Naive thymus-derived CD4-positive, alpha-beta T cell (primary cell): Measurements from ENCODE around the gene TUBB2B. TPM values are rescaled to one million over a fixed set of nuclear protein-coding genes. Genes with fewer than 3 reads are reported as not detected.
"Not testable (repeated sequence)": the region's sequence is repeated elsewhere in the genome, so short reads cannot be mapped to it uniquely, and the experiment has no call there.

Experiments
- ATAC-seq: fragments of 150-1000 bp; cut with Tn5 transposase; 2 replicates; pipeline ENCODE4 v1.10.0; 2021; ENCODE audit warnings: mild to moderate bottlenecking, moderate library complexity
- CTCF ChIA-PET: fragments of 350-600 bp; sonication (Branson Sonifier 250); formaldehyde crosslinking; loops from one replicate; lab custom pipeline; 2021; ENCODE audit warnings: antibody characterized with exemption; lab: Charles Lee
- POLR2A ChIA-PET: fragments of 350-600 bp; sonication (Branson Sonifier 250); formaldehyde crosslinking; loops from one replicate; lab custom pipeline; 2021; ENCODE audit warnings: antibody characterized with exemption, inconsistent platforms; lab: Charles Lee
- DNase-seq, 9 donors: peaks; one replicate each; pipeline versions ENCODE4 v3.0.0 to v3.0.0-alpha.2; 2020 to 2022; ENCODE audit warnings: mixed read lengths in 1 of 9
- H3K27ac ChIP-seq: one replicate; pipeline ENCODE4 v1.7.0; 2013; ENCODE audit warnings: mild to moderate bottlenecking, low read depth, low read length, moderate library complexity
- H3K27me3 ChIP-seq, 2 donors: one replicate each; pipeline ENCODE4 v1.7.0; 2013; ENCODE audit warnings: low read length in 2 of 2, mild to moderate bottlenecking in 2 of 2, moderate library complexity in 2 of 2; ENCODE audit not compliant: control insufficient read depth in 2 of 2, insufficient read depth in 2 of 2
- H3K36me3 ChIP-seq, 3 experiments: 1 replicate in 2 of 3; 2 replicates in 1 of 3; pipeline ENCODE4 v1.7.0; 2013; ENCODE audit warnings: low read length in 3 of 3, mild to moderate bottlenecking in 3 of 3, moderate library complexity in 1 of 3; ENCODE audit not compliant: insufficient read depth in 3 of 3, control insufficient read depth in 2 of 3
- H3K4me1 ChIP-seq, 2 donors: one replicate each; pipeline ENCODE4 v1.7.0; 2013; ENCODE audit warnings: low read length in 2 of 2, mild to moderate bottlenecking in 2 of 2, moderate library complexity in 1 of 2; ENCODE audit not compliant: control insufficient read depth in 2 of 2, insufficient read depth in 2 of 2
- H3K4me3 ChIP-seq: 2 replicates; pipeline ENCODE4 v1.7.0; 2013; ENCODE audit warnings: mild to moderate bottlenecking, low read length
- H3K9me3 ChIP-seq, 3 experiments: 1 replicate in 2 of 3; 2 replicates in 1 of 3; pipeline ENCODE4 v1.7.0; 2013; ENCODE audit warnings: low read length in 3 of 3; ENCODE audit not compliant: control insufficient read depth in 2 of 3
- H3K27ac Mint-ChIP-seq, 9 donors: one replicate each; pipeline ENCODE4 v1.8.0; 2020 to 2022; ENCODE audit warnings: mixed read lengths in 9 of 9, mild to moderate bottlenecking in 8 of 9, moderate library complexity in 5 of 9, inconsistent platforms in 2 of 9
- H3K27me3 Mint-ChIP-seq, 5 donors: one replicate each; pipeline ENCODE4 v1.8.0; 2021 to 2022; ENCODE audit warnings: mixed read lengths in 5 of 5, mild to moderate bottlenecking in 1 of 5
- H3K36me3 Mint-ChIP-seq, 5 donors: one replicate each; pipeline ENCODE4 v1.8.0; 2020 to 2022; ENCODE audit warnings: mixed read lengths in 5 of 5, mild to moderate bottlenecking in 3 of 5, inconsistent platforms in 1 of 5
- H3K4me1 Mint-ChIP-seq, 7 donors: one replicate each; pipeline ENCODE4 v1.8.0; 2020 to 2022; ENCODE audit warnings: mixed read lengths in 7 of 7, mild to moderate bottlenecking in 3 of 7, inconsistent platforms in 1 of 7
- H3K4me3 Mint-ChIP-seq, 10 donors: one replicate each; pipeline ENCODE4 v1.8.0; 2020 to 2022; ENCODE audit warnings: mild to moderate bottlenecking in 10 of 10, mixed read lengths in 10 of 10, moderate library complexity in 6 of 10, inconsistent platforms in 2 of 10
- H3K9me3 Mint-ChIP-seq, 11 donors: one replicate each; pipeline ENCODE4 v1.8.0; 2020 to 2022; ENCODE audit warnings: mixed read lengths in 11 of 11, mild to moderate bottlenecking in 4 of 11, inconsistent platforms in 1 of 11, moderate library complexity in 1 of 11
- intact Hi-C, 2 donors: fragments of 100-400 bp; cut with micrococcal nuclease; formaldehyde crosslinking; loops; one replicate each; pipeline ENCODE4 v1.15.1; 2023
- polyA plus RNA-seq, 2 donors: library from polyadenylated mRNA; unstranded; fragments of 300-500 nt; fragmentation: Illumina TruSeq; gene quantifications; one replicate each; pipeline ENCODE4 v1.2.3, GENCODE V29; 2021
- total RNA-seq, 6 experiments: library from RNA in 5 of 6; stranded (reverse) in 5 of 6; gene quantifications; 1 replicate in 5 of 6; 2 replicates in 1 of 6; pipeline ENCODE4 v1.2.3 and lab custom pipeline; 2021 to 2026

TUBB2B gene
- total and polyA plus RNA-seq, 7 experiments from 2014 or later, result 0.18 to 1.6 (median 0.40) TPM; not detected in 3

DNA sequence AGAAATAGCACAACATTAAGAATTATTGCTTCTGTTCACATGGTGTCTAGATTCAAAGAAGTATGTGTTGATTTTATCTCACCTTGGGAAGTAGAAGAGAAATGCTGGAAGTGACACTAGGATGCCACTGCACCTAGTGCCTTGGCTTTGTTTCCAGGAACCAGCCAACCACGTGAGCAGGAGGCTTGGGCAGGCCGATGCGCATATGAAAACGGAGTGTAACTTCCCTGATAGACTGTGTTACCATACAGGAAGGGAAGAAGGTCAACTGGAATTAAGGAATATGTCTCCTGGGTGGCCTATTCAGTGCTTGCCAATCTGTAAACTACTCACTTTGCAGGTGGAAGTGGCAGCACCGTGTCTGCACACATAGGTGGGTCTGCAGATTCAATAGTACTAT lies 28.1 kb downstream of the TUBB2B start:
- Mint-ChIP-seq H3K36me3 (peaks cover under 1 to 13% (median 4%) of the 10 kb centered on the region in 5 donors), H3K27me3 (peaks cover 0 to 22% (median 16%) of the 10 kb centered on the region in 5 donors), H3K9me3 (peaks cover 0 to 10% (median 6%) of the 10 kb centered on the region in 11 donors), H3K4me3 (no peak overlapping the region), H3K4me1 (no peaks in the 10 kb centered on the region), H3K27ac (no peak overlapping the region)
- intact Hi-C loops, result no loop called here
- ChIA-PET POLR2A (no interaction called here), CTCF (no interaction called here)
- DNase-seq (no peak), ATAC-seq (no peak)
- no peak overlapping the region for H3K4me3 ChIP-seq
- peaks cover 0 to 3% of the 10 kb centered on the region in 2 donors for H3K27me3 ChIP-seq
- H3K9me3 ChIP-seq, result no peaks in the 10 kb centered on the region
- no peak overlapping the region for H3K27ac ChIP-seq
- H3K4me1 ChIP-seq, result no peaks in the 10 kb centered on the region
- no peaks in the 10 kb centered on the region for H3K36me3 ChIP-seq

DNA sequence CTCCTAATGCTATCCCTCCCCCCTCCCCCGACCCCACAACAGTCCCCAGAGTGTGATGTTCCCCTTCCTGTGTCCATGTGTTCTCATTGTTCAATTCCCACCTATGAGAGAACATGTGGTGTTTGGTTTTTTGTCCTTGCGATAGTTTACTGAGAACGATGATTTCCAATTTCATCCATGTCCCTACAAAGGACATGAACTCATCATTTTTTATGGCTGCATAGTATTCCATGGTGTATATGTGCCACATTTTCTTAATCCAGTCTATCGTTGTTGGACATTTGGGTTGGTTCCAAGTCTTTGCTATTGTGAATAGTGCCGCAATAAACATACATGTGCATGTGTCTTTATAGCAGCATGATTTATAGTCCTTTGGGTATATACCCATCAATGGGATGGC lies 29.7 kb downstream of the TUBB2B start:
- H3K4me3 ChIP-seq, H3K27ac ChIP-seq, H3K36me3 Mint-ChIP-seq, intact Hi-C loops, H3K4me1 ChIP-seq, H3K27ac Mint-ChIP-seq, POLR2A ChIA-PET, H3K36me3 ChIP-seq, H3K4me1 Mint-ChIP-seq, H3K9me3 Mint-ChIP-seq, DNase-seq, H3K27me3 ChIP-seq, CTCF ChIA-PET, H3K9me3 ChIP-seq, H3K4me3 Mint-ChIP-seq, ATAC-seq: not testable (repeated sequence)
- H3K27me3 Mint-ChIP-seq, result peaks cover 0 to 15% (median 8%) of the 10 kb centered on the region in 5 donors

DNA sequence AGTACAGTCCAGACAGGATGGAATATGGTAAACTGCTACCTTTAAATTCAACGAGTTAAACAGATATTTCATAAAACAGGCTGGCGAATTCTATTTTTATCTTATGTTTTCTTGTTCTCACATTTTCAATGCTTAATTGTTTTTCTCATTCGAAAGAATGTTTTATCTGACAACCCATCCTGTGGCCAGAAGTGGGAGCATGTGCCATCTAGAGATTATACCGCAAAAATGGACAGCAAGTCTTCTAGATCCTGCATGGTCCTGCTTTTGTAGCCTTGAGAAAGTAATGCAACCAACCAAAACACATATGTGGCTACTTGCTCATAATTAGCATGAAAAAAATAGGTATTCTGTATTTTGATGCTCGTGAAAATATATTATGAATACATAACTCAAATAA lies 30.7 kb downstream of the TUBB2B start:
- H3K27ac ChIP-seq, result no peak overlapping the region
- H3K27ac Mint-ChIP-seq, result no peak overlapping the region
- CTCF ChIA-PET, result no interaction called here
- no peak overlapping the region for H3K4me3 Mint-ChIP-seq
- peaks cover 0 to 3% of the 10 kb centered on the region in 2 donors for H3K27me3 ChIP-seq
- H3K9me3 ChIP-seq, result no peaks in the 10 kb centered on the region
- no peaks in the 10 kb centered on the region for H3K36me3 ChIP-seq
- no peaks in the 10 kb centered on the region for H3K4me1 ChIP-seq
- H3K9me3 Mint-ChIP-seq, result peaks cover 0 to 7% (median 0%) of the 10 kb centered on the region in 11 donors
- peaks cover 0 to 8% (median 3%) of the 10 kb centered on the region in 5 donors for H3K36me3 Mint-ChIP-seq
- H3K4me3 ChIP-seq, result no peak overlapping the region
- peaks cover 0 to 13% (median 7%) of the 10 kb centered on the region in 5 donors for H3K27me3 Mint-ChIP-seq
- intact Hi-C loops, result loop anchor here in 1 of 2 donors (1.0 kb wide), 1 partner anchor 70 kb away; no protein-coding TSS in a partner anchor
- no peaks in the 10 kb centered on the region for H3K4me1 Mint-ChIP-seq
- POLR2A ChIA-PET, result no interaction called here
- DNase-seq (no peak), ATAC-seq (no peak)

DNA sequence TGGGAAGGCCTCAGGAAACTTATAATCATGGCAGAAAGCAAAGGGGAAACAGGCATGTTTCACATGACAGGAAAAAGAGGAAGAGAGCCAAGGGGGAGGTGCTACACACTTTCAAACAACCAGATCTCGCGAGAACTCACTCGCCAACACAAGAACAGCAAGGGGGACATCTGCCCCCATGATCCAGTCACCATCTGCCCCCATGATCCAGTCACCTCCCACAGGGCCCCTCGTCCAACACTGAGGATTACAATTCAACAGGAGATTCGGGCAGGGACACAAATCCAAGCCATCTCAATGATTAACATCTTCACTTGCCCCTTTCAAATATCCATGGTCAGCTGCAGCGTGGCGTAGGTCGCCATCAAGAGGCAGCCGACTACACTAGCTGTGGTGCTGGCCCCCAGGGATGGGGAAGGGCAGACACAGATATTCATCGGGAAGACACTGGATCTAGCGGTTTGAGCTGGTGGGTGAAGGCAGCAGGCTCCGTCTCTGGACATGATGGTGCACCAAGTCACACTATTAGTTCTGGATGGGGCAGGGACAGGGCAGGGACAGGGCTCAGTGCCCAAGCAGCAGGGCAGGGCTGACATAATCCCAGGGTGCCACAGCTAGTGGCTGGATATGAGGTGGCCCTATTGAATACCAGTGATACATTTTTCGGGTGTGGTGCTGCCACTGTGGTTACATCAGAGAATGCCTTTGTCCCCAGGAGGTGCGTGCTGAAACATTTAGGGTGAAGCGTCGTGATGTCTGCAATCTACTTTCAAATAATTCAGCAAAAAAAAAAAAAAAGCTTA lies 31.6 kb downstream of the TUBB2B start:
- no peak overlapping the region for H3K27ac ChIP-seq
- no peak for ATAC-seq
- H3K9me3 Mint-ChIP-seq, result peaks cover 0 to 7% (median 0%) of the 10 kb centered on the region in 11 donors
- H3K27me3 Mint-ChIP-seq, result peaks cover 0 to 13% (median 7%) of the 10 kb centered on the region in 5 donors
- intact Hi-C loops, result loop anchor here in 1 of 2 donors (1.0 kb wide), 1 partner anchor 70 kb away; no protein-coding TSS in a partner anchor
- H3K4me1 Mint-ChIP-seq, result no peaks in the 10 kb centered on the region
- CTCF ChIA-PET, result no interaction called here
- H3K36me3 ChIP-seq, result no peaks in the 10 kb centered on the region
- DNase-seq, result no peak
- no peaks in the 10 kb centered on the region for H3K4me1 ChIP-seq
- no peak overlapping the region for H3K4me3 ChIP-seq
- no peak overlapping the region for H3K27ac Mint-ChIP-seq
- peaks cover 0 to 3% of the 10 kb centered on the region in 2 donors for H3K27me3 ChIP-seq
- peaks cover 0 to 7% (median 3%) of the 10 kb centered on the region in 5 donors for H3K36me3 Mint-ChIP-seq
- H3K4me3 Mint-ChIP-seq, result no peak overlapping the region
- H3K9me3 ChIP-seq, result no peaks in the 10 kb centered on the region
- POLR2A ChIA-PET, result no interaction called here

DNA sequence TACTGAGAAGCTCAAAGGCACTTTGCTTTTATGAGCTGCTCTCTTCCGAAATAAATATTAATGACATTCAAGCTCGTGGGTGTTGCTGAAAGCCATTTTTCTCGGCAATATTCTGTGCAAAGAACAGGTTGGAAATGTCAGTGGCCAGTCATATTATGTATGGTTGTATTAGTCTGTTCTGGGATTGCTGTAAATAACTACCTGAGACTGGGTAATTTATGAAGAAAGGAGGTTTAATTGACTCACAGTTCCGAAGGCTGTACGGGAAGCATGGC lies 32.1 kb downstream of the TUBB2B start:
- peaks cover 0 to 5% (median 0%) of the 10 kb centered on the region in 11 donors for H3K9me3 Mint-ChIP-seq
- no peaks in the 10 kb centered on the region for H3K4me1 ChIP-seq
- ChIA-PET CTCF (no interaction called here), POLR2A (no interaction called here)
- peaks cover 0 to 10% (median 5%) of the 10 kb centered on the region in 5 donors for H3K27me3 Mint-ChIP-seq
- no peak overlapping the region for H3K27ac ChIP-seq
- no peaks in the 10 kb centered on the region for H3K4me1 Mint-ChIP-seq
- DNase-seq (no peak), ATAC-seq (no peak)
- H3K36me3 ChIP-seq, result no peaks in the 10 kb centered on the region
- peaks cover 0 to 3% (median 1%) of the 10 kb centered on the region in 5 donors for H3K36me3 Mint-ChIP-seq
- no peak overlapping the region for H3K4me3 Mint-ChIP-seq
- no peak overlapping the region for H3K27ac Mint-ChIP-seq
- H3K27me3 ChIP-seq, result peaks cover 0 to 3% of the 10 kb centered on the region in 2 donors
- H3K9me3 ChIP-seq, result no peaks in the 10 kb centered on the region
- intact Hi-C loops, result no loop called here
- no peak overlapping the region for H3K4me3 ChIP-seq

DNA sequence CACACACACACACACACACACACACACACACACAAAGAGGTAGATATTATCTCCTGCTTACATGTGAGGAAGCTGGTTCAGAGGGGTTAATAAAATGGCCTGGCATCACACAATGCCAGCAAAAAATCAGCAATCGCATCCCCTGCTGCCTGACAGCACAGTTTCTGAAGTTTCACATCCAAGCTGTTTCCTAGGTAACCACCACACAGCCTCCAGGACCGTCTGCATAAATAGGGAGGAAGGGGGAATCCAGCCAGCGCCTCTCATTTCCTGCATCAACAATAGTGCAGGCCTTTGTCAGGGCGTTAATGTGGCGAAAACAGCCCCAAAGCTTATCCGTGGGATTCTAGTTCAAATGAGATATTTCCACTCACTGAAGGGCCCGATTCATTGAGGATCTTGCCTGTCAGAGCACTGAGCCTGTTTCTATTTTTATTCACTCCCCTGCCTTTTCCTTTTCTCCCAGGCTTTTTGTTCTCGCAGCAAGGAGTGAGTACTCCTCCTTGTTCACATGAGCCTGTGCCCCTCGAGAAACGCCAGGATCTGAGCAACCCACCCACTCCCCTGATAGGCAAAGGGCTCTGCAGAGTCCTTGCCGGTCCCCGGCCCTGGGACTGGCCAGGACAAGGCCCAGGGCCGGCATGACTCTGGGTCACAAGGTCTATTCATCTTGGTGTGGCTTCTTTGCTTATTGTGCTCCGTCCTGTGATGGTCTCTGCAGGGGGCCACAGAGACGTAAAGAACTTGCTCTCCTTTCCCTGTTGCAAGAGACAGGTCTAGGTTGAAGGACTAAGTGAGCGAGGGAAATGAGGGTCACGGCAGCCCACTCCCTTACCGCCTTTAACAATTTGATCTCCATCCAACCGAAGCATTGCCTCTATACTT lies 32.7 kb downstream of the TUBB2B start:
- Histone ChIP-seq H3K4me3 (no peak overlapping the region), H3K9me3 (no peaks in the 10 kb centered on the region), H3K27ac (no peak overlapping the region), H3K36me3 (no peaks in the 10 kb centered on the region), H3K27me3 (peaks cover 0 to 3% of the 10 kb centered on the region in 2 donors), H3K4me1 (no peaks in the 10 kb centered on the region)
- H3K4me3 Mint-ChIP-seq, result no peak overlapping the region
- intact Hi-C loops, result no loop called here
- peaks cover 0 to 3% (median 0%) of the 10 kb centered on the region in 5 donors for H3K36me3 Mint-ChIP-seq
- DNase-seq, result no peak
- H3K4me1 Mint-ChIP-seq, result no peaks in the 10 kb centered on the region
- CTCF ChIA-PET, result no interaction called here
- no peak overlapping the region for H3K27ac Mint-ChIP-seq
- peaks cover 0 to 6% (median 5%) of the 10 kb centered on the region in 5 donors for H3K27me3 Mint-ChIP-seq
- POLR2A ChIA-PET, result no interaction called here
- peaks cover 0 to 4% (median 0%) of the 10 kb centered on the region in 11 donors for H3K9me3 Mint-ChIP-seq
- no peak for ATAC-seq
